CD8-positive, alpha-beta memory T cell (primary cell): Measurements from ENCODE around the gene AGAP1. TPM values are rescaled to one million over a fixed set of nuclear protein-coding genes. Genes with fewer than 3 reads are reported as not detected.

Experiments used
- CTCF ChIA-PET: fragments of 350-600 bp; sonication (Branson Sonifier 250); formaldehyde crosslinking; loops from one replicate; lab custom pipeline; 2021; ENCODE audit warnings: antibody characterized with exemption; lab: Charles Lee
- POLR2A ChIA-PET: fragments of 350-600 bp; sonication (Branson Sonifier 250); formaldehyde crosslinking; loops from one replicate; lab custom pipeline; 2021; ENCODE audit warnings: antibody characterized with exemption; lab: Charles Lee
- DNase-seq, 5 donors: peaks; one replicate each; pipeline versions ENCODE4 v3.0.0 to v3.0.0-alpha.2; 2020 to 2022; ENCODE audit warnings: mixed read lengths in 1 of 5
- H3K27ac ChIP-seq: one replicate; pipeline ENCODE4 v1.7.0; 2013; ENCODE audit warnings: low read depth, mild to moderate bottlenecking, low read length, moderate library complexity
- H3K27me3 ChIP-seq: 2 replicates; pipeline ENCODE4 v1.7.0; 2013; ENCODE audit warnings: low read length, mild to moderate bottlenecking; ENCODE audit not compliant: insufficient read depth, poor library complexity, severe bottlenecking
- H3K36me3 ChIP-seq: 2 replicates; pipeline ENCODE4 v1.7.0; 2013; ENCODE audit warnings: mild to moderate bottlenecking, low read length, moderate library complexity; ENCODE audit not compliant: insufficient read depth
- H3K4me1 ChIP-seq: 2 replicates; pipeline ENCODE4 v1.7.0; 2013; ENCODE audit warnings: mild to moderate bottlenecking, low read length, moderate library complexity; ENCODE audit not compliant: insufficient read depth
- H3K4me3 ChIP-seq: 2 replicates; pipeline ENCODE4 v1.7.0; 2013; ENCODE audit warnings: mild to moderate bottlenecking, low read length
- H3K9me3 ChIP-seq: 2 replicates; pipeline ENCODE4 v1.7.0; 2013; ENCODE audit warnings: mild to moderate bottlenecking, low read length
- H3K27ac Mint-ChIP-seq, 8 donors: one replicate each; pipeline ENCODE4 v1.8.0; 2020 to 2021; ENCODE audit warnings: mixed read lengths in 8 of 8, mild to moderate bottlenecking in 6 of 8, inconsistent platforms in 3 of 8, moderate library complexity in 3 of 8
- H3K27me3 Mint-ChIP-seq, 2 donors: one replicate each; pipeline ENCODE4 v1.8.0; 2020 to 2021; ENCODE audit warnings: mixed read lengths in 2 of 2, mild to moderate bottlenecking in 1 of 2, moderate library complexity in 1 of 2
- H3K36me3 Mint-ChIP-seq, 3 donors: one replicate each; pipeline ENCODE4 v1.8.0; 2020 to 2021; ENCODE audit warnings: mixed read lengths in 3 of 3, inconsistent platforms in 1 of 3, mild to moderate bottlenecking in 1 of 3
- H3K4me1 Mint-ChIP-seq, 3 donors: one replicate each; pipeline ENCODE4 v1.8.0; 2020 to 2021; ENCODE audit warnings: mixed read lengths in 3 of 3, inconsistent platforms in 1 of 3, mild to moderate bottlenecking in 1 of 3
- H3K4me3 Mint-ChIP-seq, 7 donors: one replicate each; pipeline ENCODE4 v1.8.0; 2020 to 2021; ENCODE audit warnings: mixed read lengths in 7 of 7, mild to moderate bottlenecking in 6 of 7, moderate library complexity in 4 of 7, inconsistent platforms in 2 of 7
- H3K9me3 Mint-ChIP-seq, 5 donors: one replicate each; pipeline ENCODE4 v1.8.0; 2020 to 2022; ENCODE audit warnings: mixed read lengths in 5 of 5, mild to moderate bottlenecking in 3 of 5, moderate library complexity in 2 of 5, inconsistent platforms in 1 of 5
- polyA plus RNA-seq: library from polyadenylated mRNA; unstranded; fragments of 300-500 nt; fragmentation: Illumina TruSeq; gene quantifications from one replicate; pipeline ENCODE4 v1.2.3, GENCODE V29; 2021
- total RNA-seq, 2 experiments: library from RNA; stranded (reverse); gene quantifications; one replicate each; pipeline ENCODE4 v1.2.3, GENCODE V29; 2021

The AGAP1 gene
- total and polyA plus RNA-seq, 3 experiments from 2014 or later, result 1.2 to 3.3 (median 2.7) TPM

GRCh38 chr2:235651643-235652042 lies 157.8 kb downstream of the AGAP1 start:
- Mint-ChIP-seq H3K27ac (no peak overlapping the region), H3K36me3 (no peaks in the 10 kb centered on the region), H3K27me3 (peaks cover 0 to 8% of the 10 kb centered on the region in 2 donors), H3K4me1 (peaks cover 5 to 17% (median 6%) of the 10 kb centered on the region in 3 donors), H3K4me3 (peak overlapping the region in 1 of 7 donors; percentile 41), H3K9me3 (peaks cover 0 to 2% (median 0%) of the 10 kb centered on the region in 5 donors)
- Histone ChIP-seq H3K4me1 (no peaks in the 10 kb centered on the region), H3K9me3 (no peaks in the 10 kb centered on the region), H3K4me3 (no peak overlapping the region), H3K27ac (no peak overlapping the region), H3K27me3 (no peaks in the 10 kb centered on the region), H3K36me3 (no peaks in the 10 kb centered on the region)
- POLR2A ChIA-PET, result no interaction called here
- CTCF ChIA-PET, result no interaction called here
- DNase-seq, result no peak

- peaks cover 9 to 13% (median 9%) of the 10 kb centered on the region in 3 donors for H3K4me1 Mint-ChIP-seq
- H3K4me3 Mint-ChIP-seq, result no peak overlapping the region
- DNase-seq, result no peak
- Histone ChIP-seq H3K36me3 (no peaks in the 10 kb centered on the region), H3K9me3 (no peaks in the 10 kb centered on the region), H3K27ac (no peak overlapping the region), H3K27me3 (no peaks in the 10 kb centered on the region), H3K4me1 (no peaks in the 10 kb centered on the region), H3K4me3 (no peak overlapping the region)
- peaks cover 8 to 23% of the 10 kb centered on the region in 2 donors for H3K27me3 Mint-ChIP-seq
- no peaks in the 10 kb centered on the region for H3K9me3 Mint-ChIP-seq
- ChIA-PET POLR2A (no interaction called here), CTCF (no interaction called here)
- no peaks in the 10 kb centered on the region for H3K36me3 Mint-ChIP-seq
- H3K27ac Mint-ChIP-seq, result no peak overlapping the region
These were observed 160.4 kb downstream of the AGAP1 start for GRCh38 chr2:235654103-235654813.

- no peaks in the 10 kb centered on the region for H3K4me1 ChIP-seq
- H3K36me3 Mint-ChIP-seq, result no peaks in the 10 kb centered on the region
- H3K9me3 ChIP-seq, result no peaks in the 10 kb centered on the region
- DNase-seq, result no peak
- no peak overlapping the region for H3K4me3 Mint-ChIP-seq
- H3K27ac ChIP-seq, result no peak overlapping the region
- POLR2A ChIA-PET, result no interaction called here
- no peaks in the 10 kb centered on the region for H3K36me3 ChIP-seq
- no peak overlapping the region for H3K4me3 ChIP-seq
- peaks cover 0 to 7% (median 7%) of the 10 kb centered on the region in 3 donors for H3K4me1 Mint-ChIP-seq
- peaks cover 25 to 51% of the 10 kb centered on the region in 2 donors for H3K27me3 Mint-ChIP-seq
- no peaks in the 10 kb centered on the region for H3K9me3 Mint-ChIP-seq
- no peaks in the 10 kb centered on the region for H3K27me3 ChIP-seq
- CTCF ChIA-PET, result no interaction called here
- peak overlapping the region in 1 of 8 donors; percentile 42 for H3K27ac Mint-ChIP-seq
These were observed 164.7 kb downstream of the AGAP1 start for GRCh38 chr2:235658351-235659174.

GRCh38 chr2:235659767-235660322 lies 166.0 kb downstream of the AGAP1 start:
- Histone ChIP-seq H3K27ac (no peak overlapping the region), H3K4me1 (no peaks in the 10 kb centered on the region), H3K27me3 (no peaks in the 10 kb centered on the region), H3K4me3 (no peak overlapping the region), H3K9me3 (no peaks in the 10 kb centered on the region), H3K36me3 (no peaks in the 10 kb centered on the region)
- peaks cover 0 to 8% (median 7%) of the 10 kb centered on the region in 3 donors for H3K4me1 Mint-ChIP-seq
- no peaks in the 10 kb centered on the region for H3K36me3 Mint-ChIP-seq
- POLR2A ChIA-PET, result no interaction called here
- peaks cover 25 to 60% of the 10 kb centered on the region in 2 donors for H3K27me3 Mint-ChIP-seq
- no peak for DNase-seq
- H3K9me3 Mint-ChIP-seq, result no peaks in the 10 kb centered on the region
- CTCF ChIA-PET, result no interaction called here
- H3K4me3 Mint-ChIP-seq, result no peak overlapping the region
- no peak overlapping the region for H3K27ac Mint-ChIP-seq

- Histone ChIP-seq H3K27me3 (no peaks in the 10 kb centered on the region), H3K4me3 (no peak overlapping the region), H3K36me3 (no peaks in the 10 kb centered on the region), H3K9me3 (no peaks in the 10 kb centered on the region), H3K4me1 (no peaks in the 10 kb centered on the region), H3K27ac (no peak overlapping the region)
- no peaks in the 10 kb centered on the region for H3K36me3 Mint-ChIP-seq
- H3K9me3 Mint-ChIP-seq, result no peaks in the 10 kb centered on the region
- peaks cover 26 to 65% of the 10 kb centered on the region in 2 donors for H3K27me3 Mint-ChIP-seq
- no peak overlapping the region for H3K4me3 Mint-ChIP-seq
- POLR2A ChIA-PET, result no interaction called here
- H3K27ac Mint-ChIP-seq, result no peak overlapping the region
- no peak for DNase-seq
- CTCF ChIA-PET, result no interaction called here
- H3K4me1 Mint-ChIP-seq, result peaks cover 0 to 9% (median 7%) of the 10 kb centered on the region in 3 donors
These were observed 166.7 kb downstream of the AGAP1 start for GRCh38 chr2:235660484-235661082.

GRCh38 chr2:235661167-235661937 lies 167.5 kb downstream of the AGAP1 start:
- H3K27ac ChIP-seq, result no peak overlapping the region
- H3K27me3 Mint-ChIP-seq, result peaks cover 34 to 72% of the 10 kb centered on the region in 2 donors
- no peaks in the 10 kb centered on the region for H3K4me1 ChIP-seq
- no peak for DNase-seq
- peaks cover 7 to 15% (median 14%) of the 10 kb centered on the region in 3 donors for H3K4me1 Mint-ChIP-seq
- H3K36me3 ChIP-seq, result no peaks in the 10 kb centered on the region
- H3K4me3 ChIP-seq, result no peak overlapping the region
- no peaks in the 10 kb centered on the region for H3K9me3 Mint-ChIP-seq
- H3K36me3 Mint-ChIP-seq, result no peaks in the 10 kb centered on the region
- POLR2A ChIA-PET, result no interaction called here
- no peaks in the 10 kb centered on the region for H3K27me3 ChIP-seq
- CTCF ChIA-PET, result no interaction called here
- H3K4me3 Mint-ChIP-seq, result no peak overlapping the region
- H3K27ac Mint-ChIP-seq, result no peak overlapping the region
- H3K9me3 ChIP-seq, result no peaks in the 10 kb centered on the region

- Histone ChIP-seq H3K4me3 (no peak overlapping the region), H3K4me1 (no peaks in the 10 kb centered on the region), H3K27me3 (no peaks in the 10 kb centered on the region), H3K9me3 (no peaks in the 10 kb centered on the region), H3K27ac (no peak overlapping the region), H3K36me3 (no peaks in the 10 kb centered on the region)
- H3K4me1 Mint-ChIP-seq, result peaks cover 11 to 16% (median 15%) of the 10 kb centered on the region in 3 donors
- H3K4me3 Mint-ChIP-seq, result no peak overlapping the region
- H3K27ac Mint-ChIP-seq, result no peak overlapping the region
- H3K9me3 Mint-ChIP-seq, result no peaks in the 10 kb centered on the region
- H3K27me3 Mint-ChIP-seq, result peaks cover 35 to 78% of the 10 kb centered on the region in 2 donors
- no peaks in the 10 kb centered on the region for H3K36me3 Mint-ChIP-seq
- CTCF ChIA-PET, result no interaction called here
- POLR2A ChIA-PET, result no interaction called here
- DNase-seq, result no peak
These were observed 168.1 kb downstream of the AGAP1 start for GRCh38 chr2:235661952-235662351.
